AG09319 (cell line): ENCODE data around the gene AKAP1.

ENCODE experiments used
- DNase-seq: peaks from one replicate; pipeline ENCODE4 v3.0.0-alpha.2; 2010; ENCODE audit warnings: low read depth; ENCODE audit errors: extremely low read depth
- CTCF ChIP-seq: IDR thresholded peaks from 2 replicates; pipeline ENCODE4 v1.5.1; 2011; ENCODE audit warnings: low read depth, mild to moderate bottlenecking, inconsistent platforms, low read length, moderate library complexity

AKAP1 gene

GRCh38 chr17:57106107-57106835, 21.2 kb downstream of the AKAP1 start:
- DNase-seq = no peak

GRCh38 chr17:57106836-57107497, 21.9 kb downstream of the AKAP1 start:
- no peak for DNase-seq
- no peak for TF ChIP-seq CTCF

More at GRCh38 chr17:57106107-57106835, 21.2 kb downstream of the AKAP1 start:
- no peak; the same call in 1 of the 2 replicates for TF ChIP-seq CTCF

GRCh38 chr17:57107498-57108101, 22.6 kb downstream of the AKAP1 start:
- no peak for DNase-seq
- no peak for TF ChIP-seq CTCF

- no peak for DNase-seq
- no peak for TF ChIP-seq CTCF
Observed at GRCh38 chr17:57108671-57109392, 23.8 kb downstream of the AKAP1 start.

- TF ChIP-seq CTCF = no peak
- DNase-seq = no peak
Observed at GRCh38 chr17:57109393-57110151, 24.5 kb downstream of the AKAP1 start.

GRCh38 chr17:57110152-57110542, 25.1 kb downstream of the AKAP1 start:
- DNase-seq = no peak
- no peak for TF ChIP-seq CTCF
